ENCODE measurements around the gene A3GALT2.
"Not testable (repeated sequence)": the region's sequence is repeated elsewhere in the genome, so short reads cannot be mapped to it uniquely, and the experiment has no call there.

The A3GALT2 gene

DNA sequence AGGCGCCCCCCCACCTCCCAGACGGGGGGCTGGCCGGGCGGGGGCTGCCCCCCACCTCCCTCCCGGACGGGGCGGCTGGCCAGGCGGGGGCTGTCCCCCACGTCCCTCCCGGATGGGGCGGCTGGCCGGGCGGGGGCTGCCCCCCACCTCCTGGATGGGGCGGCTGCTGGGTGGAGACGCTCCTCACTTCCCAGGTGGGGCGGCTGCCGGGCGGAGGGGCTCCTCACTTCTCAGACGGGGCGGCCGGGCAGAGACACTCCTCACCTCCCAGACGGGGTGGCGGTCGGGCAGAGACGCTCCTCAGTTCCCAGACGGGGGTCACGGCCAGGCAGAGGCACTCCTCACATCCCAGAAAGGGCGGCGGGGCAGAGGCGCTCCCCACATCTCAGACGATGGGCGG is 11.5 kb downstream of the A3GALT2 start:
- not testable (repeated sequence) for DNase-seq

DNA sequence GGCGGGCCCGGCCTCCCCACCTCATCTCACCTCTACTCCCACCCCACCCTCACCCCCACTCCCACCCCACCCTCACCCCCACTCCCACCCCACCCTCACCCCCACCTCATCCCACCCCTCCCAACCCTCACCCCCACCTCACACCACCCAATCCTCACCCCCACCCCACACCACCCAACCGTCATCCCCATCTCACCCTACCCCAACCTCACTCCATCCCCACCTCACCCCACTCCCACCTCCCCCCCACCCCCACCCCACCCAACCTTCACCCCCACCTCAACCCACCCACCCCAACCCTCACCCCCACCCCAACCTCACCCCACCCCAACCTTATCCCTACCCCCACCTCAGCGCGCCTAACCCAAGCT is 13.4 kb downstream of the A3GALT2 start:
- DNase-seq: no peak

DNA sequence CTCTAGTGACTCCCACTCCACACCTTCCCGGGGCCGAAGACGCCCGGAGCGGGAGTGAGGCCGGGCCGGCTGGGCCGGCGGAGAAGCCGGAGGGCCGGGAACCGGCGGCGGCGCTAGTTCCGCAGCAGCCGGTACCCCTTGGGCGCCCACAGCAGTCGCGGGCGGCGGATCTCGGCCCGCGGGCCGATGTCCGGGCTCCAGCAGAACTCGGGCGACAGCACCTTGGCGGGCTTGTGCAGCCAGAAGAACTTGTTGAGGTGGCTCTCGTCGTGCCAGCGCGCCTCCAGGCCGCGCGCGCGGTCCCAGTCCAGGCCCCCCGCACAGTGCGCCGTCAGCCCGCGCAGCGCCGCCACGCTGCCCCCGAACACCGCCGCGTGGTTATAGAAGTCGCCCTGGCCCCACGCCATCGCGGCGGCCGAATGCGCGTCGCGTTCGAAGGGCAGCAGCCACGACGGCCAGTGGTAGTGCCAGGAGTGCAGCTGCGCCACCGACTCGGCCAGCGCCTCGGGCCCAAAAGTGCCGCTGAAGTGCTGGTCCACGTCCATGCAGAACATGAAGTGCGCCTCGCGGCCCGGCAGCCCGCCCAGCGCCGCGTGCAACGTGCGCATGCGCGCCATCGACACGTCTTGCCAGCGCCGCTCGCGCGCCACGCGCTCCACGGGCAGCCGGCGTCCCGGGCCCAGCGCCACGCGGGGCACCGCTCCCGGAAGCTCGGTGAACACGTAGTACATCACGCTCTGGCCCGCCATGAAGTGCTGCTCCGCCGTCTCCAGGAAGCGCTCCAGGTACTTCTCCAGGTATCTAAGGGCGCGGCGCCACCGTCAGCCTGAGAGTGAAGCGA is 14.0 kb downstream of the A3GALT2 start:
- DNase-seq: no peak

DNA sequence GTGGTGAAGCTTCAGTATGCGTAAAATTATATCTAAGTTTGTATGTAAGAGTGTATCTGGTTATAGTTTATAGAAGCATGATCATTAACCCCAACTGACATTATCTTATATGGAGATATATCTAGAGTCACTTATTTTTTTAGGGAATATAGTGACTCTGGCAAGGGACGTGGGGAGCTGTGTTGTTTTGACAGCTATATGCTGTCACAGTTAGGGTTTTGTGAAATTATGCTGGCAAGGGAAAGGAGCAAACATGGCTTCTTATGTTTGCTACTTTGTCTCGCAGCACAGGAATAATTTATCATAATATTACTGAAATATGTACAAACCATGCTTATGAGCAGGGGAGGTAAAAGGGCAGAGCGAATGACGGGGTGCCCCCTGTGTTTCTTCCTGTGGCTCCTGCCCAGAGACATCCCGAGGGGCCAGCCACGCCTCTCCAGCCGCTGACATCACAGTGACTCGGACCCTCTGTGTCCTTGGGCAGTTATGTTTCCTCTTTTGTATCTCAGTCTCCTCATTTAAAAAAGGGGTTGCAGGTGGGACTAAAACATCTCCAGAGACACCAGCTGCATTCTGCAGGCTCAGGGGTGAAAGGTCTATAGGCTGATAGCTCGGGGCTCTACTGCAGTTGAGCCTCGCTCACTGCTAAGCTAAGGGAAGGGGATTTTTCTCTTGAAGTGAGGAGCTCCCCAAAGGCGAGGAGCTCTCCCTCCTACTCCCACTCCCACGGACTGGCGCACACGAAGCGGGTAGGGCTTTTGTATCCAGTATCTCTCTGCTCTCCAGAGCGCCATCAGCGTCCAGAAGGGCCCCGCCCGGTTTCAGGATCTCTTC is 14.9 kb downstream of the A3GALT2 start:
- DNase-seq: no peak

DNA sequence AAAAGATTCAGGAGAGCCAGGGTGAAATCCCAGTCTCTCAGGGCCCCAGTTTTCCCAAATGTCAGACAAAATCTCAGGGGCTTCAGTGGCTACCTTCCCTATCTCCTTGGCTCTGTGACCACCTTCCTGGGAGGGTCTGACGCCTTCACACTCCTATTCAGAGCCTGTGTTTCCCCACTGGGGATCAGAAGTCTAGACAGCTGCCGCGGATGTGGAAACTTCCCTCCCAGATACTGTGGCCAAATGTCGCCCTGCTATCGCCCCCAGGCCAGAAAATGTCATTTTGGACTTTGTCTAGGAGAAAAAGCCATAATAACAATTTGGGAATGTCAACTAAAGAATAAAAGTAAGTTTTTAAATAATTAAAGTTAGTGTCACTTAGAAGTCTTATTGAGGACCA is 15.9 kb downstream of the A3GALT2 start:
- no peak for DNase-seq

DNA sequence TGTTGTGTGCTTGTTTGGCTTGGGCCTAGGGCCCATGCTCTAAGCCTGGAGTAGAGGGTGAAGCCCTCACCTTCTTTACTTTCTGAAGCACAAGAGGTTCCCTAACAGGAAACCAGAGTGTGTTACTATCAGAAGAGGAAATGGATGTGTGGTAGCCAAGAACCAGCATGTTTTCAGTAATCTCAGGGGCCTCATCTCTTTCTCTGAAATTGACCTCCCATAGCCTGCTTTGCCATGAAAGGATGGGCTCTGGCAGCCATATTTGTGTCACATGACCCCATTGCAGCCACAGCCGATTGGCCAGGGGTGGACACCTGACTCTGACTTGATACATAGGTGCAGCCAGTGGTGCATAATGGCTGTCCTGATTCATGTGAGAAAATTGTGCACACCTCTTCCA is 18.6 kb downstream of the A3GALT2 start:
- no peak for DNase-seq

DNA sequence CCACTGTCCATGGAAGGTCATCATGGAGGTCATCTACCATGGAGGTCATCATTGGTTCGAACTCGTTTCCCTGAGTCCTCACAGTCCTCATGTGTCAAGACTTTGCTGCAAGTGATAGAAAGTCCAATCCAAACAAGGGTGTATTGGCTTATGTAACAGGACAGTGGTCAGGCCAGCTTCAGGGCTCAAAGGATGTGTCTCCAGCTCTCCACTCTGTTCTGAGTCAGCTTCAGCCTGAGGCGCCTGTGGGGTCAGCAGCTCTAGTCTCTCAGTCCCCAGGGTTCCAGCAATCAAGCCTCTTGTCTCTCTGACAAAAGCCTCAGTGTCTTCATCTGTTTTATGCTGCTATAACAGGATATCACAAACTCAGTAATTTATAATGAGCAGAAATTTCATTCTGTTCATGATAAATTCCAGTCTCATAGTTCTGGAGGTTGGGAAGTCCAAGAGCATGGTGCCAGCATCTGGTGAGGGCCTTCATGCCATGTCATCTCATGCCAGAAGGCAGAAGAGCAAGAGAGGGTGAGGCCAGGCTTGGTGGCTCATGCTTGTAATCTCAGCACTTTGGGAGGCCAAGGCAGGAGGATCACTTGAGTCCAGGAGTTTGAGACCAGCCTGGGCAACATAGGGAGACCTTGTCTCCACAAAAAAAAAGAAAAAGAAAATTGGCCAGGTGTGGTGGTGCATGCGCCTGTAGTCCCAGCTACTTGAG is 19.5 kb downstream of the A3GALT2 start:
- DNase-seq: no peak

DNA sequence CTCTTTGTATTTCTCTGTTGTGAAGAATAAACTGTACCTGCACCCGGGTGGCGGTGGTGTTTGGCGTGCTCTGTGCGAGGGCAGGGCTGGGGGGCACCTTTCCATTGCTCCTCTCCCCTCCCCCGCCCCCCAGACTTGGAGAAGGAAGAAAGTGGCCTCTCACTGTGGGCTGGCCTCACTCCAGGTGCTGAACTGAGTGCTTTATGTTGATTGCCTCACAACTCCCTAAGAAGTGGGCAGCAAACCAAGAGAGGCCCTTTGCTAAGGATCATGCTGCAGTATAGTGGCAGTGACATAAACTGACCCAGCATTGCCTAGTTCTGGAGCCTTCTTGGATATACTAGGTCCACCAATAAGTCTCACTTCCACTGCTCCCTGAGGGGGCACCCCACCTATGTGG is 20.2 kb downstream of the A3GALT2 start:
- no peak for DNase-seq

DNA sequence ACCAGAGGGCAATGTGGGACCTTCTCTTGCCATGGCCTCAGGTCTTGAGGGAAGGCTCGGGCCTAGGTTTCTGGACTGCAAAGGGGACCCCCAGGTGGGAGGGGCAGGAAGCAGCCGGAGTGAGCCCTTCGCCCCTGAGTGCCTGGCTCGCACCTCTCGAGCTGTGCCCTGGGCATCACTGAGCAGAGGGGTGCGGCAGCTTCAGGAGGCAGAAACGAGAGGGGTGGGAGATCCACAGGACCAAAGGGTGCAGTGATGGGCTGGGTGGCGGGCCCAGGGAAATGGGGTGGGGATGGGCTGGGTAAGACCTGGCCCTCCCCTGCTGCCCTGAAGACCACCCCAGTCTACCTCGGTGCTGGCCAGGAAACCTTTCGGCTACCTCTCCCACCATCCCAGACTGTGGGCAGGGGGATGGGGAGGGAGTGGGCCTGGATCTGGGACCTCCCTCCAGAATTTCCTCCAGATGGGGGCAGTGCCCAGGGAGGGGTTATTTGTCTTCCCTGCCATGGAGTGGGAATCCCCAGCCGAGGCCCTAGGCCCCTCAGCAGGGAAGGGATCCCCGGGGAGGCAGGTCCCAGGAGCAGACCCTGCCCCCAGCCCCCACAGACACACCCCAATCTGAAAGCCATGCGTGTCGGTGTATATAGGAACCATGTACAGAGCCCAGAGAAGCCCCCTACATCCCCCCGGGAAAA is 21.3 kb downstream of the A3GALT2 start:
- DNase-seq: no peak

DNA sequence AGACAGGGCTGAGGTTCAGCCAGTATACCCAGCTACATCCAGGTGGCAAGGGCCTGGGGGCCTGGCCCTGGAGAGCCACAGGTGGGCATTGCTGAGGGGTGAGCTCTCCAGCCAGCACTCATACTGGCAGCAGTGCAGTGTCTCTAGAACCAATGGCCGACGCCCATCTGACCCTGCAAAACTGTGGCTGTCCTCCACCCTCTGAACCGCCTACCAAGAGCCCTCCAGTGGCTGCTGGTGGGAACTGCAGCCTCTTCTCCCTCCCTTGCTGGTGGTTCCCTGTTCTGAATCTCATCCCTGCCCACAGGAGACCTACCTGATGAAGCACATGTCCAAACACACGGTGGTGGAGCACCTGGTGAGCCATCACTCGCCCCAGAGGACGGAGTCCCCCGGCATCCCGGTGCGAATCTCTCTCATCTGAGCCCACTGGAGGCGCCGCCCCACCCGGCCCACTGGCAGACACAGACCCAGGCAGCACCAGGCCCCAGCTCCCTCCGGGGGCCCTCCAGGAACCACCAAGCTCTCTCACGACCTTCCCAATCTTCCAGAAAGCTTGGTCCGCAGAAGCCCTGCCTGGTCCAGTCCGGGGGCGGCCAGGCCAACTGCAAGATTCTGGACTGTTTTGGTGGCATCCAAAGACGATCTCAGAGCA is 22.1 kb downstream of the A3GALT2 start:
- DNase-seq: peak in 3 of 4 experiments; percentile 16 to 42 (median 36)

DNA sequence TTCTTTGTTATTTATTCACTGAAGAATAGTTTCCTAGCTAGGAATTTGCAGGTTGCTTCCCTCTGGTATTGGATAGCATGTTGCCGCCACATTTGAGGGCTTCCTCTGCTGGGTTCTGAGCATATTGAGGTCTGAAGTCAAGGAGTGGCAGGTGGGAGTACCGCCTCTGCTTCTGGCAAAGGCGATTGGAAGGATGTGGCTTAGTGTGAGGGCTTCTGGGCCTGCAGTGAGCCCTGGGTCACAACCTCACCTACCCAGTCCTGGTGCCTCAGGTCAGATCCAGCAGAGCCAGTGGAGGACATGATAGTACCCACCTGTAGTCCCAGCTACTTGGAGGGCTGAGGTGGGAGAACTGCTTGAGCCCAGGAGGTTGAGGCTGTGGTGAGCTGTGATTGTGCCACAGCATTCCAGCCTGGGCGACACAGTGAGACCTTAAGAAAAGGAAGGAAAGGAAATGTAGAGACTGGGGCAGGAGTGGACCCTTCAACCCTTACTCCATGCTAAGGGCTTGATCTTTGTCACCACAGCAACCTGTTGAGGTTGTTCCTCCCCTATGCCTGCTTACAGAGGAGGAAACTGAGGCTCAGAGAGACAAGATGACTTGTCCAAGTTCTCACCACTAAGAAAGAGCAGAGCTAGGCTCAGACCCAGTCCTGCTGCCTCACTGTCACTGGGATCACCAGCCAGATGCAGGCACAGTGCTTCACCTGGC is 22.8 kb downstream of the A3GALT2 start:
- DNase-seq: no peak

DNA sequence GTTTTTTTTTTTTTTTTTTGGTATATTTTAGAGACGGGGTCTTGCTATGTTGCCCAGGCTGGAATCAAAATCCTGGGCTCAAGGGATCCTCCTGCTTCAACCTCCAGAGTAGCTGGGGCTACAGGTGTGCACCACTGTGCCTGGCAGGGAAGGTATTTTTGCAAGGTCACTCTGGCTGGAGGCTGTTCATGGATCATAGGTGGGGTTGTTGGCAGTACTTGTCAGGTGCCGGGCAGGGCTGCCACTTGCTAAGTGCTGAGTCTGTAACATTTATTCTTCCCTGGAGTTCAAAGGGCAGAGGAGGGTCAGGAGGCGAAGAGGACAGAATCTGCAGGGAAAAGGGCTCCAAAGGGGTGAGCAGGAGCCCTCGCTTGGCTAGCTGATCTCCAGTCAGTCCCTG is 24.1 kb downstream of the A3GALT2 start:
- DNase-seq: no peak

DNA sequence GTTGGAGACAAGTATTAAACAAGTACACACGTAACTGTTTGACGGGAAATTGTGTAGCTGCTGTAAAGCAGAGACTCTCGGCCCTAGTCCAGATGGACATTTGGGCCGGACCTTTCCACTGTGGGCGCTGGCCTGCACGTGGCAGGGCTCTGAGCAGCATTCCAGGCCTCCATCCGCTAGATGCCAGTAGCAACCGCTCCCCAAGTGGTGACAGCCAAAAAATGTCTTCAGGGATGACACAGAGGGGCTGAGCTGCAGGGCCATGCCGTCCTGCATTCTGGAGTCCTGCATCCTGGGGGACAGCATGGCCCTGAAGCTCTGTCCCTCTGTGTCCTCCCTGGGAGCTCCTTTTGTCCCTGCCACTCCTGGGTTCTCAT is 24.8 kb downstream of the A3GALT2 start:
- no peak for DNase-seq

DNA sequence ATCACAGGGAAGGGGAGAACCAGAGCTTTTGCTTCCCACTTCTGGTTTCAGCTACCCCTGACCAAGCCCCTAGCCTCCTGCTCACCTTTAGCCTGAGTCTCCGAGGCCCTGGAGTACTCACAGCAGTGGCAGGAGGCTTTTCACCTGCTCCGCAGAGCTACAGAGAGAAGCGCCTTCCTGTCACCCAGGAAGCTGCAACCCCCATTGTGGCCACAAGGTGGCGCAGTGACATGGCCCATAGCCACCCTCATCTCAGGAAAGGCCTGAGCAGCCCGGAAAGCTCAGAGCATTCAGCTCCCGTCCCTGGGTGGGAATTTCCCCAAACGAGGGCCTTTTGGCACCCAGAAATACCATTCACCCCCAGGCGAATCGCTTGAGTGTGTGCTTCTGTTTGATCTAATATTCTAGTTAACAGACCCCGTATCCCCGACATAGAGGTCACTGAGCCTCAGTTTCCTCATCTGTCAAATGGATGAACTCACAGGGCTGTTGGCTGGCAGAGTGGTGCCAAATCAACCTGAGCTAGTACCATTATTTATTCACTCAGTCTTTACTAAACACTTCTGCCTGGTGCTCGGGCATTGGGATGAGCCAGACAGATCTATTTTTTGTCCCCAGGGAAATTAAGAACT is 25.3 kb downstream of the A3GALT2 start:
- peak; percentile 70 to 89 (median 78) for DNase-seq

DNA sequence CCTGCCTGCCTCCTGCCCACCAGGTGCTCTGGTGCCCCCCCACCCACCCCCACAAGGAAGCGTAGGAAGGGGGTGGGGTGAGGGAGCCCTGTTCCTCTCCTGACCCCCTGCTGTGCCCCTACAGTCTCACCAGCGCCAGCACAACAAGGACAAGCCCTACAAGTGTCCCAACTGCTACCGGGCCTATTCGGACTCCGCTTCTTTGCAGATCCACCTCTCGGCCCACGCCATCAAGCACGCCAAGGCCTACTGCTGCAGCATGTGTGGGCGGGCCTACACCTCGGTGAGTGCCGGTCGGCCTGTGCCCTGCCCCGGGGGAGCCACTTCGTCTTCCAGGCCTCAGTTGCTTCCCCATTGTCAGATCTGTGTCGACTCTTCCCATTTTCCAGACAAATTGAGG is 25.9 kb downstream of the A3GALT2 start:
- DNase-seq: no peak

DNA sequence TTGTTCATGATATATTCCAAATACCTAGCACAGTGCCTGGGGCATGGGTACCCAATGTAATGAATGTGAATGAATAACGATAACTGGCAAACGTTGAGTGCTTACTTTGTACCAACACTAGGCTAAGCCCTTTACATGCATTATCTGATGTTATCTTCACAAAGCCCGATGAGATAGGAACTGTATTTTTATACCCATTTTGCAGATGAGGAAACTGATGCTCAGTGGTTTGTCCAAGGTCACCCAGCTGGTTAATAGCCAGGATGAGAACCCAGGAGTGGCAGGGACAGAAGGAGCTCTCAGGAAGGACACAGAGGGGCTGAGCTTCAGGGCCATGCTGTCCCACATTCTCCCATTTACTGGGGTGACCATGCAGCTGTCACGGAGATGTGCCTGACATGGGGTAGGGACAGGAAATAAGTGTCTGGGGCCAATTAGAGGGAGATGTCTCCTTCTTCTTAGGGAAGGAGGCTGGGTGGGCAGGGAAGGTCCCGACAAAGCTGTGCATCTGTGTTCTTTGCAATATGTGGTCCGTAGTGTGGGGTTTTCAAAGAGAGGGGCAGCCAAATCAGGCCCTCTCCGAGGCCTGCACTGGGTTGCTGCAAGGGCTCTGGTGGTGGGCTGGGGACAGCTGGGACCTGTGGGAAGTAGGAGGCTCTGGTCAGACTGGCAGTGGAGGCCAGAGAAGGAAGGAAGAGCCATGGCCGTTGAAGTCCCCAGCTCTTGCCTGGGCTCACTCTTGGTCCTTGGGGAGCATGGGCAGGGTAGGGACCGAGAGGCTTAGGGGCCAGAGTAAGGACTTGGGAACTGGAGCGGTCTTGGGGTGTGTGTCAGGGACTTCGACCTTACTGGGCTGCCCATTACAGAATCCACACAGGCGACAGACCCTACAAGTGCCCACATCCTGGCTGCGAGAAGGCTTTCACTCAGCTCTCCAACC is 26.6 kb downstream of the A3GALT2 start:
- DNase-seq: no peak

DNA sequence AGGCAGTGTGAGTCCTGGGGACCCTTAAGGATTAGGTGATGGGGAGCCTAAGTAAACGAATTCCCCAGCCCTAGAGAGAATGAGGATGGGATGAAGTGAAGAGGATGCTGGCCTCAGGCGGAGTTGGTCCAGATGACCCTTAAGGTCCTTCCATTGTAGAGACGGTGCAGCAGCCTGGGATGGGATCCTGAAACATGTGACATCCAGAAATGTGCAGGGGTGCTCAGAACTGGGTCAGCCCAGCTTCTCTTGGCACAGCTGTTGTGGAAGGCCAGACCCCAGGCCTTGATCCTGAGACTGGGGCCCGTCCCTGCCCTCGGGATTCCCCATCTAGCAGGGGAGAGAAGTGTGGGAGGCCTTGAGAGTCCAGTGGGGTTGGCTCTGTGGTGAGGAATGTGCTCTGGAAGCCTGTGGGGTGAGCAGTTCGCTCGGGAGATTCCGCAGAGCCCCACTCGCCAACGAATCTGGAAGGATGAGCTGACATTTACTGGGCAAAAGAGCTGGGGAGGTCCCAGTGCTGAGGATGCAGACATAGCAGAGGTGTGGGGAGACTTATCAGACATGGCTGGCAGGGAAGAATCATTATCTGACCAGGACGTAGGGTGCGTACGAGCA is 28.1 kb downstream of the A3GALT2 start:
- no peak for DNase-seq

DNA sequence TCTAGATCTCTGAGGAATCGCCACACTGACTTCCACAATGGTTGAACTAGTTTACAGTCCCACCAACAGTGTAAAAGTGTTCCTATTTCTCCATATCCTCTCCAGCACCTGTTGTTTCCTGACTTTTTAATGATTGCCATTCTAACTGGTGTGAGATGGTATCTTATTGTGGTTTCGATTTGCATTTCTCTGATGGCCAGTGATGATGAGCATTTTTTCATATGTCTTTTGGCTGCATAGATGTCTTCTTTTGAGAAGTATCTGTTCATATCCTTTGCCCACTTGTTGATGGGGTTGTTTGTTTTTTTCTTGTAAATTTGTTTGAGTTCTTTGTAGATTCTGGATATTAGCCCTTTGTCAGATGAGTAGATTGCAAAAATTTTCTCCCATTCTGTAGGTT is 30.3 kb downstream of the A3GALT2 start:
- not testable (repeated sequence) for DNase-seq

DNA sequence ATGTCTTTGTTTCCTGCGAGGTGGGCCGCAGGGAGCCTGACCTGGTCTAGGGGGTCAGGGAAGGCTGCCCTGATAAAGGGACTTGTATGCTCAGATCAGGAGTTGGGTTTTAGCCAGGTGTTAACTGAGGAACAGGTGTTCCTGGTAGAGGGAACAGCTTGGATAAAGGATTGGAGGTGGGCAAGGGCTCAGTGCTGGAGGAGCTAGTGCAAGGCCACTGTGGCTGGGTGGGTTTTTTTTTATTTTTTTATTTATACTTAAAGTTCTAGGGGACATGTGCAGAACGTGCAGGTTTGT is 31.1 kb downstream of the A3GALT2 start:
- no peak for DNase-seq

Measured in activated CD4-positive, CD25-positive, alpha-beta regulatory T cell (primary cell).